Left kidney (tissue), 2 donors: Measurements from ENCODE around the gene KRTAP15-1. TPM values are rescaled to one million over a fixed set of nuclear protein-coding genes. Genes with fewer than 3 reads are reported as not detected.

Experiments
- DNase-seq: peaks from one replicate; pipeline ENCODE4 v3.0.0-alpha.2; 2013
- polyA plus RNA-seq: library from polyadenylated mRNA; unstranded; fragments of 120-200 nt; gene quantifications from one replicate; pipeline ENCODE4 v1.2.1, GENCODE V29; 2013; ENCODE audit not compliant: insufficient read length

KRTAP15-1 gene
- polyA plus RNA-seq, 1 donor, result not detected

DNA sequence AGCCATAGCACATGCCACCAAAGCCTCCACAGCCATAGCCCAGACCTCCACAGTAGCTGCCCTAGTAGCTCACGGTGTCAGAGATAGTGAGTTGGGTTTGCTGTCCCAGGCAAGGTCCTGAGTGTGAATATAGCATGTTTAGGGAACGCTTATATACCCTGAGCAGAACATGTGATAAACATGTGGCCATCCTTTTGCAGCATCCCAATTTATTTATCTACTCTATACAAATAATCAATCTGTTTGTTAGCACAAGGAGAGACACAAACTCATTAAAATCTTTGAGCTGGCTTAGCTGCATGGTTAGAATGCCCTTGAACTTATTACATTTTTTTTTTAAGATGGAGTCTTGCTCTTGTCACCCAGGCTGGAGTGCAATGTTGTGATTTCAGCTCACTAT lies 47.3 kb downstream of the KRTAP15-1 start, which contains the start of gene KRTAP19-2:
Gene KRTAP19-2 (minus strand): TSS at position 101 of the 400 bp plus-strand sequence. CDS start 88 bp downstream, at position 13.
- no peak for DNase-seq

Other genes starting within 250 kb of the KRTAP15-1 start
- gene CLDN8, start 224.2 kb upstream of the KRTAP15-1 start, polyA plus RNA-seq, result 48.9 TPM
- not detected for gene KRTAP24-1, start 157.3 kb upstream of the KRTAP15-1 start, polyA plus RNA-seq
- not detected for gene KRTAP25-1, start 150.8 kb upstream of the KRTAP15-1 start, polyA plus RNA-seq
- gene KRTAP26-1, start 120.0 kb upstream of the KRTAP15-1 start, polyA plus RNA-seq, result not detected
- not detected for gene KRTAP27-1, start 102.6 kb upstream of the KRTAP15-1 start, polyA plus RNA-seq
- gene KRTAP23-1, start 91.7 kb upstream of the KRTAP15-1 start, polyA plus RNA-seq, result not detected
- not detected for gene KRTAP13-2, start 68.0 kb upstream of the KRTAP15-1 start, polyA plus RNA-seq
- gene KRTAP13-1, start 44.2 kb upstream of the KRTAP15-1 start, polyA plus RNA-seq, result not detected
- gene KRTAP13-3, start 14.3 kb upstream of the KRTAP15-1 start, polyA plus RNA-seq, result not detected
- gene KRTAP13-4, start 10.1 kb upstream of the KRTAP15-1 start, polyA plus RNA-seq, result not detected
- not detected for gene KRTAP19-1, start 40.1 kb downstream of the KRTAP15-1 start, polyA plus RNA-seq
- not detected for gene KRTAP19-2, start 47.2 kb downstream of the KRTAP15-1 start, polyA plus RNA-seq
- not detected for gene KRTAP19-3, start 51.7 kb downstream of the KRTAP15-1 start, polyA plus RNA-seq
- not detected for gene KRTAP19-4, start 56.9 kb downstream of the KRTAP15-1 start, polyA plus RNA-seq
- not detected for gene KRTAP19-5, start 61.9 kb downstream of the KRTAP15-1 start, polyA plus RNA-seq
- not detected for gene KRTAP19-6, start 101.6 kb downstream of the KRTAP15-1 start, polyA plus RNA-seq
- not detected for gene KRTAP19-7, start 121.0 kb downstream of the KRTAP15-1 start, polyA plus RNA-seq
- not detected for gene KRTAP22-2, start 150.1 kb downstream of the KRTAP15-1 start, polyA plus RNA-seq
- gene KRTAP6-3, start 152.2 kb downstream of the KRTAP15-1 start, polyA plus RNA-seq, result not detected
- not detected for gene KRTAP6-2, start 158.6 kb downstream of the KRTAP15-1 start, polyA plus RNA-seq
- not detected for gene KRTAP22-1, start 160.8 kb downstream of the KRTAP15-1 start, polyA plus RNA-seq
- gene KRTAP6-1, start 173.7 kb downstream of the KRTAP15-1 start, polyA plus RNA-seq, result not detected
- not detected for gene KRTAP20-1, start 176.2 kb downstream of the KRTAP15-1 start, polyA plus RNA-seq
- not detected for gene KRTAP20-4, start 180.4 kb downstream of the KRTAP15-1 start, polyA plus RNA-seq
- not detected for gene KRTAP20-2, start 194.9 kb downstream of the KRTAP15-1 start, polyA plus RNA-seq
- not detected for gene KRTAP20-3, start 202.6 kb downstream of the KRTAP15-1 start, polyA plus RNA-seq